T-helper 2 cell treated with Interferon-gamma antibody and Interleukin-4, amounts not matched to agents 5 μg/mL and 100 μg/mL, for 36 hours (primary cell): ENCODE data around the gene DPH2.

ENCODE experiments used
- DNase-seq: peaks from one replicate; pipeline ENCODE4 v3.0.0; 2021; ENCODE audit warnings: low spot score
- H3K27ac Mint-ChIP-seq: one replicate; pipeline ENCODE4 v1.8.0; 2021; ENCODE audit warnings: mild to moderate bottlenecking, mixed read lengths
- H3K27me3 Mint-ChIP-seq: one replicate; pipeline ENCODE4 v1.8.0; 2021; ENCODE audit warnings: low read depth, mixed read lengths
- H3K36me3 Mint-ChIP-seq: one replicate; pipeline ENCODE4 v1.8.0; 2021; ENCODE audit warnings: low read depth, mixed read lengths
- H3K4me1 Mint-ChIP-seq: one replicate; pipeline ENCODE4 v1.8.0; 2021; ENCODE audit warnings: low read depth, mixed read lengths
- H3K4me3 Mint-ChIP-seq: one replicate; pipeline ENCODE4 v1.8.0; 2022; ENCODE audit warnings: mild to moderate bottlenecking, moderate library complexity, mixed read lengths
- H3K9me3 Mint-ChIP-seq: one replicate; pipeline ENCODE4 v1.8.0; 2021; ENCODE audit warnings: mixed read lengths

DPH2 gene

DNA sequence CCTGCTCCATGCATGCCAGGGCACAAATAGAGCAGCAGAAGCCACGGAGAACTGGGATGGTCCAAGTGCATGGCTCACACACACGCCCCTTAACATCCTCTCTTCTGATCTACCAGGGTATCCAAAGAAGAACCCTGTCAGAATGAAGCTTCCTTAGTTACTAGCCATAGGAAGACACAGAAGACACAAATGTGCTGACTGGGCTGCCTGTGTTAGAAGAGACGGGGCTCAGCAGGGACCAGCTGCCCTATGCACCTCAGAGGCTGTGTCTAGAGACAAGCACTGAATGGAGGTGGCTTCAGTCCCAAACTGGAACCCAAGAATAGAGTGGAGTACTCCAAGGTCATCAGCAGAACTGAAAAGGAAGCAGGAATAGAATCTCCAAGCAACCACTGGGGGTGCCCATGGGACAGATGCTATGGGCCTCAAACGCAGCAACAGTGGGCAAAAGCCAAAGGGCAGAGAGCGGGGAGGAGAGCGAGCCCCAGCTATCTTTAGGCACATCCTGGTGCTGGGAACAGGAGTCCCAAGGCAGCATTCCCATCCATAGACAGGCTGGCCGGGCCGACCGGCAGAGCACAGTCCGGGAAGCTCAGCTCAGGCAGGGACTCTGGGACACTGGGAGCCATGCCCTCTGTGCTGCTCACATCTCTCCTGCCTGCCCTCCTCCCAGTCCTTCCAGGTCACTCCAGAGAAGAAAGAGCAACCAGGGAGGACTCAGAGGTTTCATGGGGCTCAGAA is 51.9 kb downstream of the DPH2 start:
- no peaks in the 10 kb centered on the region for H3K4me1 Mint-ChIP-seq
- H3K27ac Mint-ChIP-seq: no peak overlapping the region
- H3K4me3 Mint-ChIP-seq: no peak overlapping the region

More for the DNA sequence above, 51.9 kb downstream of the DPH2 start:
- DNase-seq: no peak
- H3K9me3 Mint-ChIP-seq: no peaks in the 10 kb centered on the region
- H3K36me3 Mint-ChIP-seq: no peaks in the 10 kb centered on the region
- no peaks in the 10 kb centered on the region for H3K27me3 Mint-ChIP-seq
